ENCODE results near the gene B3GALNT2.
"Not testable (repeated sequence)": the region's sequence is repeated elsewhere in the genome, so short reads cannot be mapped to it uniquely, and the experiment has no call there.

The B3GALNT2 gene

GRCh38 chr1:235504122-235504493 lies at the start of gene B3GALNT2:
Gene B3GALNT2 (minus strand): TSS chr1:235504452. CDS start chr1:235504252, 200 bp downstream.
- DNase-seq (ENCODE audit: low spot score): no peak

GRCh38 chr1:235553112-235553551 lies 48.9 kb upstream of the B3GALNT2 start:
- no peak for DNase-seq (ENCODE audit: low spot score)

GRCh38 chr1:235552146-235552716 lies 48.0 kb upstream of the B3GALNT2 start:
- DNase-seq (ENCODE audit: low spot score): no peak

GRCh38 chr1:235549351-235550139 lies 45.3 kb upstream of the B3GALNT2 start:
- no peak for DNase-seq (ENCODE audit: low spot score)

GRCh38 chr1:235546369-235547155 lies 42.3 kb upstream of the B3GALNT2 start:
- DNase-seq (ENCODE audit: low spot score): not testable (repeated sequence)

- DNase-seq (ENCODE audit: low spot score): no peak
These were observed 41.2 kb upstream of the B3GALNT2 start for GRCh38 chr1:235545292-235545930.

- DNase-seq (ENCODE audit: low spot score): not testable (repeated sequence)
These were observed 38.6 kb upstream of the B3GALNT2 start for GRCh38 chr1:235542845-235543244.

GRCh38 chr1:235533476-235534168 lies 29.4 kb upstream of the B3GALNT2 start:
- DNase-seq (ENCODE audit: low spot score): no peak

GRCh38 chr1:235532360-235532759 lies 28.1 kb upstream of the B3GALNT2 start:
- DNase-seq (ENCODE audit: low spot score): no peak

- no peak for DNase-seq (ENCODE audit: low spot score)
These were observed 23.1 kb upstream of the B3GALNT2 start for GRCh38 chr1:235527196-235527814.

- no peak for DNase-seq (ENCODE audit: low spot score)
These were observed 21.1 kb upstream of the B3GALNT2 start for GRCh38 chr1:235525314-235525713.

- no peak for DNase-seq (ENCODE audit: low spot score)
These were observed 12.7 kb upstream of the B3GALNT2 start for GRCh38 chr1:235516862-235517446.

GRCh38 chr1:235515844-235516512 lies 11.7 kb upstream of the B3GALNT2 start:
- DNase-seq (ENCODE audit: low spot score): no peak

- peak; percentile 56 for DNase-seq (ENCODE audit: low spot score)
These were observed 9.5 kb upstream of the B3GALNT2 start for GRCh38 chr1:235513495-235514366.

GRCh38 chr1:235511470-235512240 lies 7.4 kb upstream of the B3GALNT2 start:
- DNase-seq (ENCODE audit: low spot score): no peak

GRCh38 chr1:235510823-235511222 lies 6.6 kb upstream of the B3GALNT2 start:
- no peak for DNase-seq (ENCODE audit: low spot score)

- no peak for DNase-seq (ENCODE audit: low spot score)
These were observed 3.4 kb upstream of the B3GALNT2 start for GRCh38 chr1:235507623-235508022.

- peak; percentile 99 for DNase-seq (ENCODE audit: low spot score)
These were observed 406 bp upstream of the B3GALNT2 start for GRCh38 chr1:235504494-235505222.

Measured in CD4-positive, alpha-beta T cell treated with Interleukin-6 at 100 ng/mL for 8 hours (primary cell).